ENCODE measurements around the gene EIF4H.
"Not testable (repeated sequence)": the region's sequence is repeated elsewhere in the genome, so short reads cannot be mapped to it uniquely, and the experiment has no call there.

Gene EIF4H

GRCh38 chr7:74173866-74174605, at the start of gene EIF4H:
Gene EIF4H, plus strand, starts transcription at chr7:74174356. Its CDS starts 28 bp downstream, at chr7:74174384.
- peak; percentile 95 for DNase-seq (ENCODE audit: low spot score)

- no peak for DNase-seq (ENCODE audit: low spot score)
Measured at GRCh38 chr7:74126220-74126880, 47.8 kb upstream of the EIF4H start.

GRCh38 chr7:74129887-74130286, 44.3 kb upstream of the EIF4H start:
- no peak for DNase-seq (ENCODE audit: low spot score)

GRCh38 chr7:74130518-74130917, 43.6 kb upstream of the EIF4H start:
- DNase-seq (ENCODE audit: low spot score): no peak

GRCh38 chr7:74134117-74134620, 40.0 kb upstream of the EIF4H start:
- DNase-seq (ENCODE audit: low spot score): no peak

GRCh38 chr7:74138334-74138867, 35.8 kb upstream of the EIF4H start:
- DNase-seq (ENCODE audit: low spot score): no peak

- no peak for DNase-seq (ENCODE audit: low spot score)
Measured at GRCh38 chr7:74138945-74139843, 35.0 kb upstream of the EIF4H start.

GRCh38 chr7:74141705-74142104, 32.5 kb upstream of the EIF4H start:
- peak; percentile 30 for DNase-seq (ENCODE audit: low spot score)

GRCh38 chr7:74143383-74143782, 30.8 kb upstream of the EIF4H start:
- DNase-seq (ENCODE audit: low spot score): no peak

- no peak for DNase-seq (ENCODE audit: low spot score)
Measured at GRCh38 chr7:74148491-74148890, 25.7 kb upstream of the EIF4H start.

- no peak for DNase-seq (ENCODE audit: low spot score)
Measured at GRCh38 chr7:74149071-74149470, 25.1 kb upstream of the EIF4H start.

GRCh38 chr7:74149603-74150002, 24.6 kb upstream of the EIF4H start:
- DNase-seq (ENCODE audit: low spot score): no peak

GRCh38 chr7:74153736-74154135, 20.4 kb upstream of the EIF4H start:
- DNase-seq (ENCODE audit: low spot score): no peak

- DNase-seq (ENCODE audit: low spot score): no peak
Measured at GRCh38 chr7:74155810-74156395, 18.3 kb upstream of the EIF4H start.

- no peak for DNase-seq (ENCODE audit: low spot score)
Measured at GRCh38 chr7:74157605-74158004, 16.6 kb upstream of the EIF4H start.

GRCh38 chr7:74164985-74165456, 9.1 kb upstream of the EIF4H start:
- DNase-seq (ENCODE audit: low spot score): no peak

GRCh38 chr7:74165867-74166593, 8.1 kb upstream of the EIF4H start:
- DNase-seq (ENCODE audit: low spot score): no peak

GRCh38 chr7:74167324-74167723, 6.8 kb upstream of the EIF4H start:
- DNase-seq (ENCODE audit: low spot score): not testable (repeated sequence)

GRCh38 chr7:74173074-74173473, 1.1 kb upstream of the EIF4H start:
- no peak for DNase-seq (ENCODE audit: low spot score)

GRCh38 chr7:74173491-74173865, 678 bp upstream of the EIF4H start:
- no peak for DNase-seq (ENCODE audit: low spot score)

GRCh38 chr7:74174606-74175082, 488 bp downstream of the EIF4H start:
- no peak for DNase-seq (ENCODE audit: low spot score)
